H9 (cell line): ENCODE results near the gene CAPN8. TPM values are rescaled to one million over a fixed set of nuclear protein-coding genes. Genes with fewer than 3 reads are reported as not detected.

Source experiments
- DNase-seq: peaks from one replicate; pipeline ENCODE4 v3.0.0-alpha.2; 2017
- H2AFZ ChIP-seq: one replicate; pipeline ENCODE4 v1.6.1; 2013; ENCODE audit warnings: mild to moderate bottlenecking, low read length, control low read depth, moderate library complexity
- H2AK5ac ChIP-seq: 2 replicates; pipeline ENCODE4 v1.6.1; 2013; ENCODE audit warnings: low read length, control low read depth, mixed read lengths; ENCODE audit not compliant: insufficient read length
- H2BK120ac ChIP-seq: one replicate; pipeline ENCODE4 v1.6.1; 2013; ENCODE audit warnings: low read depth, mild to moderate bottlenecking, low read length, control low read depth, inconsistent platforms; ENCODE audit not compliant: poor library complexity, severe bottlenecking
- H2BK12ac ChIP-seq: 2 replicates; pipeline ENCODE4 v1.6.1; 2013; ENCODE audit warnings: low read length, control low read depth, mixed read lengths, low read depth; ENCODE audit not compliant: insufficient read length
- H2BK15ac ChIP-seq: 2 replicates; pipeline ENCODE4 v1.6.1; 2013; ENCODE audit warnings: low read depth, low read length, control low read depth
- H2BK20ac ChIP-seq: one replicate; pipeline ENCODE4 v1.6.1; 2013; ENCODE audit warnings: low read depth, mild to moderate bottlenecking, low read length, control low read depth, inconsistent platforms; ENCODE audit not compliant: poor library complexity, severe bottlenecking
- H2BK5ac ChIP-seq: 2 replicates; pipeline ENCODE4 v1.6.1; 2013; ENCODE audit warnings: low read length, control low read depth, mixed read lengths; ENCODE audit not compliant: insufficient read length
- H3K14ac ChIP-seq: 2 replicates; pipeline ENCODE4 v1.6.1; 2013; ENCODE audit warnings: low read length, control low read depth; ENCODE audit not compliant: insufficient read depth
- H3K18ac ChIP-seq: 2 replicates; pipeline ENCODE4 v1.6.1; 2013; ENCODE audit warnings: low read depth, mild to moderate bottlenecking, mixed read lengths, low read length, control low read depth; ENCODE audit not compliant: insufficient read length
- H3K23ac ChIP-seq: 2 replicates; pipeline ENCODE4 v1.6.1; 2013; ENCODE audit warnings: low read length, control low read depth, mixed read lengths, low read depth; ENCODE audit not compliant: insufficient read length
- H3K23me2 ChIP-seq: 2 replicates; pipeline ENCODE4 v1.6.1; 2013; ENCODE audit warnings: low read depth, mild to moderate bottlenecking, mixed read lengths, low read length, control low read depth; ENCODE audit not compliant: insufficient read length, poor library complexity, severe bottlenecking
- H3K27ac ChIP-seq: 2 replicates; pipeline ENCODE4 v1.5.1; 2013; ENCODE audit warnings: low read length, control low read depth, mixed read lengths, low read depth; ENCODE audit not compliant: insufficient read length
- H3K27me3 ChIP-seq: 2 replicates; pipeline ENCODE4 v1.6.1; 2013; ENCODE audit warnings: low read length, control low read depth, inconsistent platforms; ENCODE audit not compliant: insufficient read depth
- H3K4ac ChIP-seq: 2 replicates; pipeline ENCODE4 v1.6.1; 2013; ENCODE audit warnings: low read depth, mild to moderate bottlenecking, control low read depth, inconsistent platforms, low read length, moderate library complexity
- H3K4me1 ChIP-seq: 2 replicates; pipeline ENCODE4 v1.6.1; 2013; ENCODE audit warnings: low read length, control low read depth, inconsistent platforms; ENCODE audit not compliant: insufficient read depth
- H3K4me2 ChIP-seq: 2 replicates; pipeline ENCODE4 v1.6.1; 2013; ENCODE audit warnings: low read length, control low read depth, mixed read lengths; ENCODE audit not compliant: insufficient read length, insufficient read depth
- H3K56ac ChIP-seq: 2 replicates; pipeline ENCODE4 v1.6.1; 2013; ENCODE audit warnings: low read depth, mild to moderate bottlenecking, mixed read lengths, low read length, control low read depth; ENCODE audit not compliant: insufficient read length
- H3K79me1 ChIP-seq: 2 replicates; pipeline ENCODE4 v1.6.1; 2013; ENCODE audit warnings: low read depth, mild to moderate bottlenecking, moderate library complexity, low read length, control low read depth, inconsistent platforms; ENCODE audit not compliant: insufficient read depth, poor library complexity, severe bottlenecking
- H3K79me2 ChIP-seq: 2 replicates; pipeline ENCODE4 v1.6.1; 2013; ENCODE audit warnings: low read length, control low read depth, inconsistent platforms; ENCODE audit not compliant: insufficient read depth
- H3K9ac ChIP-seq: 2 replicates; pipeline ENCODE4 v1.6.1; 2013; ENCODE audit warnings: low read length, control low read depth, mixed read lengths; ENCODE audit not compliant: insufficient read length; ENCODE audit errors: extremely low read depth
- H3K9me3 ChIP-seq: one replicate; pipeline ENCODE4 v1.6.1; 2013; ENCODE audit warnings: low read depth, low read length, inconsistent platforms; ENCODE audit not compliant: control insufficient read depth
- H3T11ph ChIP-seq: one replicate; pipeline ENCODE4 v1.6.1; 2013; ENCODE audit warnings: mild to moderate bottlenecking, low read length, control low read depth, inconsistent platforms
- H4K20me1 ChIP-seq: one replicate; pipeline ENCODE4 v1.6.1; 2013; ENCODE audit not compliant: control insufficient read depth, insufficient read length, insufficient read depth
- H4K5ac ChIP-seq: 2 replicates; pipeline ENCODE4 v1.6.1; 2013; ENCODE audit warnings: low read depth, mild to moderate bottlenecking, mixed read lengths, low read length, control low read depth; ENCODE audit not compliant: insufficient read length
- H4K8ac ChIP-seq: replicated peaks from 2 replicates; pipeline ENCODE4 v1.6.1; 2013; ENCODE audit warnings: low read length, control low read depth, mixed read lengths, low read depth; ENCODE audit not compliant: insufficient read length
- H4K91ac ChIP-seq: 2 replicates; pipeline ENCODE4 v1.6.1; 2013; ENCODE audit warnings: low read depth, mild to moderate bottlenecking, moderate library complexity, mixed read lengths, low read length, control low read depth; ENCODE audit not compliant: insufficient read length
- H3K27ac Mint-ChIP-seq, 3 experiments: 2 replicates in 2 of 3; 3 replicates in 1 of 3; pipeline ENCODE4 v1.8.0; 2020 to 2021; ENCODE audit warnings: mixed read lengths in 3 of 3, mild to moderate bottlenecking in 1 of 3, moderate library complexity in 1 of 3
- H3K27me3 Mint-ChIP-seq: 2 replicates; pipeline ENCODE4 v1.8.0; 2021; ENCODE audit warnings: low read depth, mild to moderate bottlenecking, moderate library complexity, mixed read lengths
- H3K36me3 Mint-ChIP-seq, 3 experiments: 2 replicates in 2 of 3; 3 replicates in 1 of 3; pipeline ENCODE4 v1.8.0; 2020 to 2021; ENCODE audit warnings: low read depth in 3 of 3, mixed read lengths in 3 of 3; ENCODE audit not compliant: insufficient read depth in 1 of 3
- H3K4me1 Mint-ChIP-seq, 2 experiments: 2 replicates each; pipeline ENCODE4 v1.8.0; 2020; ENCODE audit warnings: mixed read lengths in 2 of 2
- H3K4me3 Mint-ChIP-seq, 2 experiments: 2 replicates in 1 of 2; 3 replicates in 1 of 2; pipeline ENCODE4 v1.8.0; 2020 to 2021; ENCODE audit warnings: mild to moderate bottlenecking in 2 of 2, mixed read lengths in 2 of 2, moderate library complexity in 1 of 2
- H3K9me3 Mint-ChIP-seq, 2 experiments: 2 replicates in 1 of 2; 3 replicates in 1 of 2; pipeline ENCODE4 v1.8.0; 2020; ENCODE audit warnings: mild to moderate bottlenecking in 2 of 2, mixed read lengths in 2 of 2, moderate library complexity in 1 of 2
- WGBS: extraction: QIAGEN DNeasy Blood & Tissue Kit; methylation state at CpG from one replicate; pipeline ENCODE4 v1.1.7; 2013; ENCODE audit warnings: missing lambda C conversion rate, low lambda C conversion rate, mixed read lengths; ENCODE audit not compliant: insufficient read length; ENCODE audit errors: extremely low coverage; 5-methylcytosine and 5-hydroxymethylcytosine counted together
- total RNA-seq: library from RNA; stranded (reverse); gene quantifications from 2 replicates; pipeline ENCODE4 v1.2.1, GENCODE V29; 2021
- TF ChIP-seq, protein P1 (sequence below): fragments of 200-600 bp; sonication (generic); conservative IDR thresholded peaks from 3 replicates; pipeline ENCODE4 v1.8.0; 2021; ENCODE audit warnings: antibody characterized with exemption, mild to moderate bottlenecking

CAPN8 gene
- total RNA-seq, 1 experiment from 2014 or later = not detected

DNA sequence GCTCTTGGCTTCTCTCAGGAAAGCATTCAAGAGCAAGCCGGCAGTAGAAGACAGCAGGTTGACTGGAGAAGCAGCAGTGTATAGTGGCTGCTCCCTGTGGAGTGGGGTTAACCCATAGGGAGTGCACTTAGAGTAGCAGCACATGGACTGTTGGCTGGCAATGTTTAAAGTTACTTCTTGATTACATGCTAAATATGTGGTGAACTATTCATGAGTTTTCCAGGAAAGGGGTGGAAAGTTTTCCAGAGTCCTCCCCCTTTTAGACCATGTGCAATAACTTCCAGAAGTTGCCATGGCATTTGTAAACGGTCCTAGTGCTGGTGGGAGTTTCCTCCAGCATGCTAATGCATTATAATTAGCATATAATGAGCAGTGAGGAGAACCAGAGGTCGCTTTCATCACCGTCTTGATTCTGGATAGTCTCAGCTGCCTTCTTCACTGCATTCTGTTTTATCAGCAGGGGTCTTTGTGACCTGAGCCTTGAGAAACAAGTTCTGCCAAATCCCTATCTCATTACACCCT is 140.5 kb downstream of the CAPN8 start:
- Mint-ChIP-seq H3K4me3 (no peak overlapping the region), H3K36me3 (peaks cover 0 to 4% (median under 1%) of the 10 kb centered on the region in 3 experiments; a peak in 4 of 7 replicates), H3K4me1 (peaks cover 3 to 4% of the 10 kb centered on the region in 2 experiments; a peak in 3 of 4 replicates), H3K9me3 (peaks cover 16% of the 10 kb centered on the region in 2 experiments; a peak in 4 of 5 replicates), H3K27ac (no peak overlapping the region), H3K27me3 (peaks cover 1% of the 10 kb centered on the region)
- no peak overlapping the region for H2AFZ ChIP-seq
- no peaks in the 10 kb centered on the region for H3K4me1 ChIP-seq
- H3K23me2 ChIP-seq = no peaks in the 10 kb centered on the region
- no peak overlapping the region for H3K9ac ChIP-seq
- TF ChIP-seq, protein P1, sequence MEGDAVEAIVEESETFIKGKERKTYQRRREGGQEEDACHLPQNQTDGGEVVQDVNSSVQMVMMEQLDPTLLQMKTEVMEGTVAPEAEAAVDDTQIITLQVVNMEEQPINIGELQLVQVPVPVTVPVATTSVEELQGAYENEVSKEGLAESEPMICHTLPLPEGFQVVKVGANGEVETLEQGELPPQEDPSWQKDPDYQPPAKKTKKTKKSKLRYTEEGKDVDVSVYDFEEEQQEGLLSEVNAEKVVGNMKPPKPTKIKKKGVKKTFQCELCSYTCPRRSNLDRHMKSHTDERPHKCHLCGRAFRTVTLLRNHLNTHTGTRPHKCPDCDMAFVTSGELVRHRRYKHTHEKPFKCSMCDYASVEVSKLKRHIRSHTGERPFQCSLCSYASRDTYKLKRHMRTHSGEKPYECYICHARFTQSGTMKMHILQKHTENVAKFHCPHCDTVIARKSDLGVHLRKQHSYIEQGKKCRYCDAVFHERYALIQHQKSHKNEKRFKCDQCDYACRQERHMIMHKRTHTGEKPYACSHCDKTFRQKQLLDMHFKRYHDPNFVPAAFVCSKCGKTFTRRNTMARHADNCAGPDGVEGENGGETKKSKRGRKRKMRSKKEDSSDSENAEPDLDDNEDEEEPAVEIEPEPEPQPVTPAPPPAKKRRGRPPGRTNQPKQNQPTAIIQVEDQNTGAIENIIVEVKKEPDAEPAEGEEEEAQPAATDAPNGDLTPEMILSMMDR = no peak
- H3T11ph ChIP-seq = no peak overlapping the region
- no peak overlapping the region for H4K91ac ChIP-seq
- H4K5ac ChIP-seq = no peak overlapping the region
- H2BK15ac ChIP-seq = no peak overlapping the region
- no peaks in the 10 kb centered on the region for H3K27me3 ChIP-seq
- no peak overlapping the region for H2BK5ac ChIP-seq
- H3K4ac ChIP-seq = no peak overlapping the region
- H2BK12ac ChIP-seq = no peak overlapping the region
- no peak overlapping the region for H3K4me2 ChIP-seq
- no peak overlapping the region for H3K23ac ChIP-seq
- H3K9me3 ChIP-seq = no peaks in the 10 kb centered on the region
- H3K79me2 ChIP-seq = no peaks in the 10 kb centered on the region
- no peak overlapping the region for H3K56ac ChIP-seq
- no peak overlapping the region for H3K27ac ChIP-seq
- H4K8ac ChIP-seq = no peak overlapping the region
- no peak overlapping the region for H2BK20ac ChIP-seq
- H2BK120ac ChIP-seq = no peak overlapping the region
- H3K14ac ChIP-seq = no peak overlapping the region
- WGBS = no CpG with 5 or more reads among the region's 4 CpGs
- no peak overlapping the region for H2AK5ac ChIP-seq
- no peaks in the 10 kb centered on the region for H3K79me1 ChIP-seq
- DNase-seq = no peak
- H4K20me1 ChIP-seq = no peaks in the 10 kb centered on the region
- no peak overlapping the region for H3K18ac ChIP-seq
